ENCODE measurements around the gene PCCA. TPM values are rescaled to one million over a fixed set of nuclear protein-coding genes. Genes with fewer than 3 reads are reported as not detected.

Gene PCCA
- total RNA-seq, 1 donor from 2014 or later: 14.3 TPM

GRCh38 chr13:100495455-100495854 is 406.6 kb downstream of the PCCA start:
- peak; percentile 40 for DNase-seq (ENCODE audit: low read depth)

GRCh38 chr13:100497389-100497788 is 408.5 kb downstream of the PCCA start:
- peak; percentile 92 for DNase-seq (ENCODE audit: low read depth)

GRCh38 chr13:100502446-100502845 is 413.6 kb downstream of the PCCA start:
- peak; percentile 18 for DNase-seq (ENCODE audit: low read depth)

GRCh38 chr13:100503622-100504021 is 414.7 kb downstream of the PCCA start:
- DNase-seq (ENCODE audit: low read depth): no peak

- DNase-seq (ENCODE audit: low read depth): no peak
These were observed 417.3 kb downstream of the PCCA start for GRCh38 chr13:100506154-100506553.

GRCh38 chr13:100506600-100507422 is 417.9 kb downstream of the PCCA start:
- DNase-seq (ENCODE audit: low read depth): no peak

- DNase-seq (ENCODE audit: low read depth): no peak
These were observed 419.6 kb downstream of the PCCA start for GRCh38 chr13:100508455-100508854.

- no peak for DNase-seq (ENCODE audit: low read depth)
These were observed 420.1 kb downstream of the PCCA start for GRCh38 chr13:100508996-100509395.

GRCh38 chr13:100510208-100510957 is 421.5 kb downstream of the PCCA start:
- DNase-seq (ENCODE audit: low read depth): no peak

- no peak for DNase-seq (ENCODE audit: low read depth)
These were observed 422.6 kb downstream of the PCCA start for GRCh38 chr13:100511466-100511865.

GRCh38 chr13:100512422-100512821 is 423.5 kb downstream of the PCCA start:
- DNase-seq (ENCODE audit: low read depth): peak; percentile 70

GRCh38 chr13:100513171-100513570 is 424.3 kb downstream of the PCCA start:
- DNase-seq (ENCODE audit: low read depth): no peak

- no peak for DNase-seq (ENCODE audit: low read depth)
These were observed 425.2 kb downstream of the PCCA start for GRCh38 chr13:100513987-100514670.

- DNase-seq (ENCODE audit: low read depth): peak; percentile 80
These were observed 426.0 kb downstream of the PCCA start for GRCh38 chr13:100514788-100515409.

- DNase-seq (ENCODE audit: low read depth): no peak
These were observed 426.5 kb downstream of the PCCA start for GRCh38 chr13:100515410-100515800.

GRCh38 chr13:100517135-100517534 is 428.2 kb downstream of the PCCA start:
- DNase-seq (ENCODE audit: low read depth): no peak

- no peak for DNase-seq (ENCODE audit: low read depth)
These were observed 428.8 kb downstream of the PCCA start for GRCh38 chr13:100517728-100518127.

- no peak for DNase-seq (ENCODE audit: low read depth)
These were observed 429.6 kb downstream of the PCCA start for GRCh38 chr13:100518394-100519062.

- no peak for DNase-seq (ENCODE audit: low read depth)
These were observed 430.7 kb downstream of the PCCA start for GRCh38 chr13:100519626-100520025.

GRCh38 chr13:100520936-100521850 is 432.3 kb downstream of the PCCA start:
- DNase-seq (ENCODE audit: low read depth): no peak

Data from myocyte (in vitro differentiated cells).